ENCODE data around the gene BANP. TPM values are rescaled to one million over a fixed set of nuclear protein-coding genes. Genes with fewer than 3 reads are reported as not detected.

The BANP gene
- total RNA-seq, 1 donor from 2014 or later, result 39.1 TPM

- Mint-ChIP-seq H3K4me3 (no peak overlapping the region), H3K27ac (ENCODE audit: unreplicated experiment) (no peak overlapping the region), H3K4me1 (peaks cover 17% of the 10 kb centered on the region), H3K9me3 (no peaks in the 10 kb centered on the region), H3K36me3 (ENCODE audit: low read depth) (no peaks in the 10 kb centered on the region), H3K27me3 (ENCODE audit: low read depth) (no peaks in the 10 kb centered on the region)
- no peak for DNase-seq (ENCODE audit: low read depth, low spot score)
- TF ChIP-seq CTCF (conservative IDR thresholded peaks at IDR 0.05), result no peak
Observed at GRCh38 chr16:88060524-88061219, 109.4 kb downstream of the BANP start.

- Mint-ChIP-seq H3K4me3 (no peak overlapping the region), H3K27me3 (ENCODE audit: low read depth) (no peaks in the 10 kb centered on the region), H3K36me3 (ENCODE audit: low read depth) (no peaks in the 10 kb centered on the region), H3K27ac (ENCODE audit: unreplicated experiment) (peak overlapping the region; percentile 6), H3K4me1 (peaks cover 12% of the 10 kb centered on the region), H3K9me3 (no peaks in the 10 kb centered on the region)
- DNase-seq (ENCODE audit: low read depth, low spot score), result no peak
- TF ChIP-seq CTCF (conservative IDR thresholded peaks at IDR 0.05), result no peak
Observed at GRCh38 chr16:88061346-88062110, 110.3 kb downstream of the BANP start.

GRCh38 chr16:88062341-88063210 is 111.3 kb downstream of the BANP start:
- no peaks in the 10 kb centered on the region for H3K36me3 Mint-ChIP-seq (ENCODE audit: low read depth)
- H3K4me3 Mint-ChIP-seq, result no peak overlapping the region
- peaks cover 12% of the 10 kb centered on the region for H3K4me1 Mint-ChIP-seq
- no peak for DNase-seq (ENCODE audit: low read depth, low spot score)
- H3K27ac Mint-ChIP-seq (ENCODE audit: unreplicated experiment), result no peak overlapping the region
- no peaks in the 10 kb centered on the region for H3K9me3 Mint-ChIP-seq
- no peaks in the 10 kb centered on the region for H3K27me3 Mint-ChIP-seq (ENCODE audit: low read depth)
- TF ChIP-seq CTCF (conservative IDR thresholded peaks at IDR 0.05), result no peak

- Mint-ChIP-seq H3K4me3 (no peak overlapping the region), H3K36me3 (ENCODE audit: low read depth) (no peaks in the 10 kb centered on the region), H3K4me1 (peaks cover 7% of the 10 kb centered on the region), H3K27ac (ENCODE audit: unreplicated experiment) (no peak overlapping the region), H3K9me3 (no peaks in the 10 kb centered on the region), H3K27me3 (ENCODE audit: low read depth) (no peaks in the 10 kb centered on the region)
- no peak for DNase-seq (ENCODE audit: low read depth, low spot score)
- no peak for TF ChIP-seq CTCF (conservative IDR thresholded peaks at IDR 0.05)
Observed at GRCh38 chr16:88063211-88063773, 112.1 kb downstream of the BANP start.
